ENCODE data around the gene PLCB2. TPM values are rescaled to one million over a fixed set of nuclear protein-coding genes. Genes with fewer than 3 reads are reported as not detected.

The PLCB2 gene
- total RNA-seq, 2 donors from 2014 or later, result 17.7 to 32.4 TPM

GRCh38 chr15:40289140-40289775 lies 18.5 kb downstream of the PLCB2 start:
- ATAC-seq (ENCODE audit: insufficient number of reproducible peaks, low FRiP score, low read depth) (no peak), DNase-seq (ENCODE audit: low spot score) (no peak)
- H3K9me3 ChIP-seq, result no peaks in the 10 kb centered on the region
- no peak overlapping the region for H3K4me3 ChIP-seq
- TF ChIP-seq, protein P1, sequence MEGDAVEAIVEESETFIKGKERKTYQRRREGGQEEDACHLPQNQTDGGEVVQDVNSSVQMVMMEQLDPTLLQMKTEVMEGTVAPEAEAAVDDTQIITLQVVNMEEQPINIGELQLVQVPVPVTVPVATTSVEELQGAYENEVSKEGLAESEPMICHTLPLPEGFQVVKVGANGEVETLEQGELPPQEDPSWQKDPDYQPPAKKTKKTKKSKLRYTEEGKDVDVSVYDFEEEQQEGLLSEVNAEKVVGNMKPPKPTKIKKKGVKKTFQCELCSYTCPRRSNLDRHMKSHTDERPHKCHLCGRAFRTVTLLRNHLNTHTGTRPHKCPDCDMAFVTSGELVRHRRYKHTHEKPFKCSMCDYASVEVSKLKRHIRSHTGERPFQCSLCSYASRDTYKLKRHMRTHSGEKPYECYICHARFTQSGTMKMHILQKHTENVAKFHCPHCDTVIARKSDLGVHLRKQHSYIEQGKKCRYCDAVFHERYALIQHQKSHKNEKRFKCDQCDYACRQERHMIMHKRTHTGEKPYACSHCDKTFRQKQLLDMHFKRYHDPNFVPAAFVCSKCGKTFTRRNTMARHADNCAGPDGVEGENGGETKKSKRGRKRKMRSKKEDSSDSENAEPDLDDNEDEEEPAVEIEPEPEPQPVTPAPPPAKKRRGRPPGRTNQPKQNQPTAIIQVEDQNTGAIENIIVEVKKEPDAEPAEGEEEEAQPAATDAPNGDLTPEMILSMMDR (IDR thresholded peaks at IDR 0.05), result no peak
- H3K36me3 ChIP-seq, result no peaks in the 10 kb centered on the region
- no peak overlapping the region for H3K27ac ChIP-seq
- peaks cover 0 to 3% of the 10 kb centered on the region in 2 donors for H3K4me1 ChIP-seq (ENCODE audit: control insufficient read depth in 1 of 2, low read depth in 2 of 2)
- no peaks in the 10 kb centered on the region for H3K27me3 ChIP-seq (replicated peaks; ENCODE audit: insufficient read depth)

DNA sequence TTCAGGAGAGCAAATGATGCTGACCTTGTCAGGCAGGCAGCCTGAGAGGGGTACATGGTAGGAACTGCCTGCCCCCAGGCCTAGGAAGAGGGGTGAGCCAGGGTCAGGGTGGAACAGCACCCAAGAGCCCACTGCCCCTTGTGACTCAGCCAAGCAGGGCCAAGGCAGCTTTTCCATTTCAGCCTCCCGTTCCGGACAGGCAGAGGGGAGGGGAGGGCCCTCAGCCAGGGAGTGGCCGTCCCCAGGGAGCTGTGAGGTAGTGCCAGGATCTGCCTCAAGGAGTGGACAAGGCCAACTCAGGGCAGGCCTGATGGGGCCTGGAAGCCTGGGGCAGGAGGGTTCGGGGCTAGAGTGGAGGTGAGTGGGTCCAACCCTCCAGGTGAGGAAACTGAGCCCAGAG lies 19.8 kb downstream of the PLCB2 start:
- Histone ChIP-seq H3K4me3 (no peak overlapping the region), H3K9me3 (no peaks in the 10 kb centered on the region), H3K27ac (no peak overlapping the region), H3K4me1 (ENCODE audit: control insufficient read depth in 1 of 2, low read depth in 2 of 2) (peaks cover 1 to 7% of the 10 kb centered on the region in 2 donors), H3K27me3 (replicated peaks; ENCODE audit: insufficient read depth) (no peaks in the 10 kb centered on the region), H3K36me3 (no peaks in the 10 kb centered on the region)
- DNase-seq (ENCODE audit: low spot score), result no peak
- TF ChIP-seq, protein P1 (IDR thresholded peaks at IDR 0.05), result no peak
- no peak for ATAC-seq (ENCODE audit: insufficient number of reproducible peaks, low FRiP score, low read depth)

- no peak for DNase-seq (ENCODE audit: low spot score)
- TF ChIP-seq, protein P1 (IDR thresholded peaks at IDR 0.05), result no peak
- H3K27me3 ChIP-seq (replicated peaks; ENCODE audit: insufficient read depth), result no peaks in the 10 kb centered on the region
Observed at GRCh38 chr15:40287505-40287904, 20.2 kb downstream of the PLCB2 start.

GRCh38 chr15:40286794-40287193 lies 20.9 kb downstream of the PLCB2 start:
- Histone ChIP-seq H3K27ac (no peak overlapping the region), H3K4me3 (no peak overlapping the region), H3K4me1 (ENCODE audit: control insufficient read depth in 1 of 2, low read depth in 2 of 2) (peaks cover 3 to 19% of the 10 kb centered on the region in 2 donors), H3K36me3 (no peaks in the 10 kb centered on the region), H3K27me3 (replicated peaks; ENCODE audit: insufficient read depth) (no peaks in the 10 kb centered on the region), H3K9me3 (no peaks in the 10 kb centered on the region)
- ATAC-seq (ENCODE audit: insufficient number of reproducible peaks, low FRiP score, low read depth) (no peak), DNase-seq (ENCODE audit: low spot score) (no peak)
- TF ChIP-seq, protein P1 (IDR thresholded peaks at IDR 0.05), result no peak

More at GRCh38 chr15:40287505-40287904, 20.2 kb downstream of the PLCB2 start:
- ATAC-seq (ENCODE audit: insufficient number of reproducible peaks, low FRiP score, low read depth), result no peak
- no peak overlapping the region for H3K4me3 ChIP-seq
- no peaks in the 10 kb centered on the region for H3K9me3 ChIP-seq
- H3K36me3 ChIP-seq, result no peaks in the 10 kb centered on the region
- no peak overlapping the region for H3K27ac ChIP-seq
- peaks cover 3 to 12% of the 10 kb centered on the region in 2 donors for H3K4me1 ChIP-seq (ENCODE audit: control insufficient read depth in 1 of 2, low read depth in 2 of 2)

- H3K4me3 ChIP-seq, result no peak overlapping the region
- DNase-seq (ENCODE audit: low spot score) (no peak), ATAC-seq (ENCODE audit: insufficient number of reproducible peaks, low FRiP score, low read depth) (no peak)
- H3K36me3 ChIP-seq, result no peaks in the 10 kb centered on the region
- TF ChIP-seq, protein P1 (IDR thresholded peaks at IDR 0.05), result no peak
- H3K27me3 ChIP-seq (replicated peaks; ENCODE audit: insufficient read depth), result peaks cover 5% of the 10 kb centered on the region
- H3K4me1 ChIP-seq (ENCODE audit: control insufficient read depth in 1 of 2, low read depth in 2 of 2), result peaks cover 3 to 26% of the 10 kb centered on the region in 2 donors
- no peaks in the 10 kb centered on the region for H3K9me3 ChIP-seq
- no peak overlapping the region for H3K27ac ChIP-seq
Observed at GRCh38 chr15:40286061-40286532, 21.6 kb downstream of the PLCB2 start.

Data from thoracic aorta (tissue), 2 donors.